Stimulated activated CD4-positive, alpha-beta T cell treated with anti-CD3 and anti-CD28 coated beads, Interleukin-4, amount 100 ng/mL, for 24 hours (primary cell): ENCODE measurements around the gene GAK.
"Not testable (repeated sequence)": the region's sequence is repeated elsewhere in the genome, so short reads cannot be mapped to it uniquely, and the experiment has no call there.

ENCODE experiments used
- DNase-seq: peaks from one replicate; pipeline ENCODE4 v3.0.0-alpha.2; 2020

GAK gene

DNA sequence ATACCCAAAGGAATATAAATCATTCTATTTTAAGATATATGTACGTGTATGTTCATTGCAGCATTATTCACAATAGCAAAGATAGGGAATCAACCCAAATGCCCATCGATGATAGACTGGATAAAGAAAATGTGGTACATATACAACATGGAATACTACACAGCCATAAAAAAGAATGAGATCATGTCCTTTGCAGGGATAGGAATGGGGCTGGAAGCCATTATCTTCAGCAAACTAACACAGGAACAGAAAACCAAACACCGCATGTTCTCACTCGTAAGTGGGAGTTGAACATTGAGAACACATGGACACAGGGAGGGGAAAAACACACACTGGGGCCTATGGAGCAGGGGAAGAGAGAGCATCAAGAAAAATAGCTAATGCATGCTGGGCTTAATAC is 125.1 kb downstream of the GAK start:
- not testable (repeated sequence) for DNase-seq

DNA sequence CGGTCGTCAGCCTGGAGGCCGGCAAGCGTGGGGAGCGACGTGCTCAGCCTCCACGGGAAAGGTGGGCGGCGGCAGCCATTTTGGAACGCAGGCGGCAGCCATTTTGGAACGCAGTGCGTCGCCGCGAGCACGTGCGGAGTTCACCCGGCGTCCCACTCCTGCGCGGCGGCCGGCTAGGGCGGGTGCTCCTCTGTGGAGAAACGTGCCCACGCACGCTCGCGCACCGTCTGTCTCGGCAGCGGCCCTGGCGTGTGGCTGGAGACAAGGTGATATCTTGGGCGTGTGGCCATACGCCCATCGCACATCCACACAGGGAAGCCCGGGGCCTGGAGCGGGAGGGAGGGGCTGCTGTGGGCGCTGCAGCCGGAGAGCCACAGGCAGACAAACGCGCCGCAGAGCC is 127.3 kb downstream of the GAK start:
- DNase-seq: no peak

DNA sequence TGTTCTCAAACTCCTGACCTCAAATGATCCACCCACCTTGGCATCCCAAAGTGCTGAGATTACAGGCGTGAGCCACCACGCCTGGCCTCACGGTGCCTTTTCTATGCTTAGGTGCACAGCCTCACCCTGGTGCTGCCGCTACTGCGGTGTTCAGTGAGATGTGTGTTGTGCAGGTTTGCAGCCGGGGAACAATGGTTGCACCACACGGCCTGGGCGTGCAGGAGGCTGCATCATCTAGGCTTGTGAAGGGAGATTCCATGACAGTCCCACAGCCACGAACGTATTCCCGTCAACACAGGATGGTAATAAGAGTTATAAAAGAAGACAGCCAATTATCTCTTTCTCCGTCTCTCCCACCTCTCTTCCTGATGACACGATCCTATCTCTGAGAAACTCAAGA is 128.2 kb downstream of the GAK start:
- DNase-seq: no peak

DNA sequence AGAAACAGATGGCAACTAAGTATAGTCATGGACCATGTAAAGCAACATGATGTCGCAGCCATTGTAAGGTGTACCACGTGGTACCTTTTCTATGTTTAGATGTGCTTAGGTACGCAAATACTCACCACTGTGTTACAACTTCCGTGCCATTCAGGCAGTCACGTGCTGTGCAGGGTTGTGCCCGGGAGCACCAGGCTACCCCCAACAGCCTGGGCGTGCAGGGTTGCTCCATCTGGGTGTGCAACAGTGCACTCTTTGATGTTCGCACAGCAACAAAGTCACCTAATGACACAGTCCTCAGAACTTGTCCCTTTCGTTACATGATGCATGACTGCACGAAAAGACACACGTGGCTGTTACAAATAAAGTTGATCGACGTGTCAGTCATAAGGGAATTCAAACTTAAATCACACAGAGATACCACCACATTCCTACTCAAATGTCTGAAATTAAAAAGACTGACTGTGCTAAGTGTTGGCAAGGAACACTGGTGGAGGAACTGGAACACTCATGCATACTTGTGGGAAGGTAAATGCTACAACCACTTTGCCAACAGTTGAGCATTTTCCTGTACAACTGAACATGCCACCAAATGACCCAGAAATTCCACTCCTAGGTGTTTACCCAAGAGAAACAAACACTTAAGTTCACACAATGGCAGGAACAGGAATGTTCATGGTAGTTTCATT is 130.5 kb downstream of the GAK start:
- DNase-seq: no peak
